T-helper 2 cell treated with Interferon-gamma antibody and Interleukin-4, amounts not matched to agents 5 μg/mL and 100 μg/mL, for 36 hours (primary cell): ENCODE measurements around the gene AGT.

Experiments
- DNase-seq: peaks from one replicate; pipeline ENCODE4 v3.0.0; 2021; ENCODE audit warnings: low spot score
- H3K27ac Mint-ChIP-seq: one replicate; pipeline ENCODE4 v1.8.0; 2021; ENCODE audit warnings: mild to moderate bottlenecking, mixed read lengths
- H3K27me3 Mint-ChIP-seq: one replicate; pipeline ENCODE4 v1.8.0; 2021; ENCODE audit warnings: low read depth, mixed read lengths
- H3K36me3 Mint-ChIP-seq: one replicate; pipeline ENCODE4 v1.8.0; 2021; ENCODE audit warnings: low read depth, mixed read lengths
- H3K4me1 Mint-ChIP-seq: one replicate; pipeline ENCODE4 v1.8.0; 2021; ENCODE audit warnings: low read depth, mixed read lengths
- H3K4me3 Mint-ChIP-seq: one replicate; pipeline ENCODE4 v1.8.0; 2022; ENCODE audit warnings: mild to moderate bottlenecking, moderate library complexity, mixed read lengths
- H3K9me3 Mint-ChIP-seq: one replicate; pipeline ENCODE4 v1.8.0; 2021; ENCODE audit warnings: mixed read lengths

Gene AGT

DNA sequence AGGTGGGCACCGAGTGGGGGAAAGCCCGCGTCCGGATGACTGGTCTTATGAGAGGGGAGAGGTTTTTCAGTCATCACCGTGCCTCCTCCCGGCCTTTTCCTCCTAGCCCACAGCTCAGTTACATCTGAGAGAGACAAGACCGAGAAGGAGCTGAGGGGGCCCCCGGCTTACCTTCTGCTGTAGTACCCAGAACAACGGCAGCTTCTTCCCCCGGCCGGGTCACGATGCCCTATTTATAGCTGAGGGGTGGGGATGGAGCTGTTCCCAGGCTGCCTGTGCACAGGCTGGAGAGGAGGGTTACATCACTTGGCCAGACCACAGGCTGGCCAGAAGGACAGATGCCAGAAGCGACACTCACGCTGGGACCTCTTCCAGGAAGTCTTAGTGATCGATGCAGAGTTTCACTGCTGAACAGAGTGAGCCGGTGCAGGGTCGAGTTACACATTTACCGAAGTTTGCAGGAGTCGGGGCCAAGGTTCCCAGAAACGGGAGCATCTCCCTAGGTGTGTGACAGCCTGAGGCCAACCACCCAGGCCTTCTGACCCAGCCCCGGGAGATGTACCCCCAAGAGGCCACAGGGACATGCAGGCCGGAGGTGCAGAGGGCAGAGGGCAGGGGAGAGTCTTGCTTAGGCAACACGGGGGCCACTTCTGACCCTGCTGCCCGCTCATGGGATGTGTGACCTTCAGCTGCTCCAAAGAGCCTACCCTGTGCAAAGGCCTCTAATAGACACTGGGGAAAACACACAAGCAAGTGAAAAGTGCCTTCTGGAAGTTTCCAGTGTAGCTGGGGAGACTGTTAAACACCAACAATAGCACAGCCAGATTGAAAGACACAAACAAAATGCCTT lies at the start of gene AGT:
Gene AGT (minus strand): TSS at position 208 of the 850 bp plus-strand sequence. CDS start 3,299 bp downstream, outside the sequence.
- no peaks in the 10 kb centered on the region for H3K36me3 Mint-ChIP-seq
- no peak within 1 kb of the TSS for H3K27ac Mint-ChIP-seq
- no peak for DNase-seq
- H3K4me3 Mint-ChIP-seq, result no peak within 1 kb of the TSS
- H3K27me3 Mint-ChIP-seq, result peaks cover 3% of the 10 kb centered on the region
- H3K9me3 Mint-ChIP-seq, result peaks cover 4% of the 10 kb centered on the region
- H3K4me1 Mint-ChIP-seq, result no peaks in the 10 kb centered on the region

DNA sequence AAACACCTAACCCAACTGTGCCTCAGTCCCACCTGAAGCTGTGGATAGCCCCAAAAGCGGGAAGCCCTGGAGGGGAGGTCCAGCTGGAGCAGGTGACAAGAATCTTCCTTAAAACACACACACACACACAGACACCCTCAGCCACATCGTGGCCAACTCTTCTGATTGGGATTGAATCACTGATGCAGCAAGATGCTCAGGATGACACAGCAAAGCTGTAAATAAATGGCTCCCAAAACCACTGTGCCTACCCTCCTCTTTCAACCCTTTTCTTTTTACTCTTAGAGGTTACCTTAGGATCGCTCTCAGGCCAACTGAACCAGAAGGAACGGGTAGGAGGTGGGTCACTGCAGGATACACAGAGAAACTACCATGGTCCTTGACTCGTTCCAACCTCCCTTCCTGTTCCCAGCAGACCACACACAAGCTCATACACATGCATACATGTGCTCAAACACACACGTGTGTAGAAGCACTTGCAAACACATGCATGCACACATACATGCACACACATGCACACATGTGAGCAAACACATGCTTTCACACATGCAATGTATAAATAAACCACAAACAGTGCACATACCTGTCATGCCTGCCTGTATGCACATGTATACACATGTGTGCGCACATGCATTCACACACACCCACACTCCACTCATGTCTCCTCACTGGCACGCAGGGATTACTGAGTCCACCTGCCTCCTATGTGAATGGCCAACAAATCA lies 47.7 kb upstream of the AGT start:
- Mint-ChIP-seq H3K9me3 (no peaks in the 10 kb centered on the region), H3K36me3 (no peaks in the 10 kb centered on the region), H3K27me3 (no peaks in the 10 kb centered on the region), H3K4me1 (no peaks in the 10 kb centered on the region), H3K27ac (no peak overlapping the region), H3K4me3 (no peak overlapping the region)
- no peak for DNase-seq

DNA sequence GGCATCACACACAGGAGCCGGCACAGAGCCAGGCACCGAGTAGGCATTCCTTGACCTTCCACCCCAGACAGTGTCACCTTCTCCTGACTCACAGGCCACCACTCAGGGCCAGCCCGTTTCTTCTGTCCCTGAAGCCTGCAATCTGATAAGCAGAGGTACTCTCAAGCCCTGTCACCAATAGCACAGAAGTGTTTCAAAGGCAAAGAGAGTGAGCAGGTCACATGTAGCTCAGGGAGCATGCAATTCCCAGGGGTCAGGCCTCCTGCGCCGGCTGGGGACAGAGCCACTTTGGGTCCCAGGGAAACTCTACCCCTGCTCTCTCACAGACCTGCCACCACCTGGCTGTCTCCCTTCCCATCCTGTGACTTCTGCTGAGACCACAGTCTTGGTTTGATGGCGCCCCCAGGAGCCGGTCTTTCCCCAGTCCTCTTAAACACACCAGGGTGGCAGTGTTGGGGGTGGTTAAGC lies 46.5 kb upstream of the AGT start:
- Mint-ChIP-seq H3K27me3 (no peaks in the 10 kb centered on the region), H3K9me3 (no peaks in the 10 kb centered on the region), H3K4me1 (no peaks in the 10 kb centered on the region), H3K4me3 (no peak overlapping the region), H3K27ac (no peak overlapping the region), H3K36me3 (no peaks in the 10 kb centered on the region)
- no peak for DNase-seq

DNA sequence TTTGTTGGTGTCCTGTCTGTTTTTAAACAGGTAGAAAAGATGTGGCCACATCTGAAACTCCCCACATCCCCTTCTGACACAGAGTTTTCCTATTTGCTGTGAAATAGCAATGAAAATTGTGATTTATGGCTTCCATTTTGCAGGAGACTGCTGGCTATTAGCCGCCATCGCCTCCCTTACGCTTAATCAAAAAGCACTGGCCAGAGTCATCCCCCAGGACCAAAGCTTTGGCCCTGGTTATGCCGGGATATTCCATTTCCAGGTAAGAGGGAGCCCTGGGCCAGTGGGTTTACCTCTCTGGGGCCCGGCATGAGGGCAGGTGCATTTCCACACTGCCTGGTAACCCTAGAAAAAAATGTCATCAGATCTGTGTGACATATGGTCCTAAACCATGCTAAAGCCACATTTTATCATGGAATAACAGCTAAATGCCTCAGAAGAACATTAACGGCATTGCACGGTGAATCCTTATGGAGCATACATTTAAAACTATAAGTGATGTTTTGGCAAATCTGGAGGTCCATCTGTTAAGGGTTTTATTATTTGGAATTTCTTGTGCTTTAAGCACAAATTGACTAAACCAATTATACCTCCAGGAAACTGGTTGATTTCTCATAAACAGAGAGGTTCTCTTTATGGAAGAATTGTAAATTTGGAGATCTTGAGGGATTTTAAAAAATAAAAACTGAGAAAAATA lies 45.6 kb upstream of the AGT start:
- DNase-seq, result no peak
- H3K36me3 Mint-ChIP-seq, result no peaks in the 10 kb centered on the region
- no peak overlapping the region for H3K4me3 Mint-ChIP-seq
- no peaks in the 10 kb centered on the region for H3K27me3 Mint-ChIP-seq
- no peaks in the 10 kb centered on the region for H3K4me1 Mint-ChIP-seq
- no peak overlapping the region for H3K27ac Mint-ChIP-seq
- no peaks in the 10 kb centered on the region for H3K9me3 Mint-ChIP-seq

DNA sequence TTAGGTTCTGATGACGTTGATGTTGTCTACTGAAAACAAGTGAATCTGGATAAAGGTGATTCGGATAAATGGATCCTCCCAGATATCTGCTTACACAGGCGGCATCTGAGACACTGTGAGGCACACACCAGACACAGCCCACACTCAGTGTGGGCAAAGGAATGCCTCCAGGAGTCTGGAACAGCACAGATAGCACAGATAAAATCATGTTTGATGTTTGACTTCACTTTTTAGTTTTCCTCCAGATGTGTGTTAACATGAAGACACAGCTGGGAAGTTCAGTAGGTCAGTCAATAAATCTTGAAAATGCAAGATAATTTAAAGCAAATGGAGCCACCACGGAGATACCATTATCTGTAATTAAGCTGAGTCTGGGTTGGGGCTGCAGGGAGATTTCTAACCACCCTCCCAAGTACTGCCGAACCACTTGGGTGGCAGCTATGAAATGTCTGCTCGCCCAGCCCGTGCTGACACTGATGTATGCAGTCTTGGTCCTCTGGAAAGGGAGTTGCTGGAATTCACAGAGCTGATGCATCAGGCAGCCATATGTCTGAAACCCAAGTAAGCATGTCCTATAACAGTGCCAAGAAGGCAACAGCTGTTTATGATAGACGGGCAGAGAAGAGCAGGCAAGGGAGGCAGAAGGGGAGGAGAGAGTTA lies 44.9 kb upstream of the AGT start:
- Mint-ChIP-seq H3K27ac (no peak overlapping the region), H3K4me1 (no peaks in the 10 kb centered on the region), H3K4me3 (no peak overlapping the region), H3K9me3 (no peaks in the 10 kb centered on the region), H3K27me3 (no peaks in the 10 kb centered on the region), H3K36me3 (no peaks in the 10 kb centered on the region)
- no peak for DNase-seq

DNA sequence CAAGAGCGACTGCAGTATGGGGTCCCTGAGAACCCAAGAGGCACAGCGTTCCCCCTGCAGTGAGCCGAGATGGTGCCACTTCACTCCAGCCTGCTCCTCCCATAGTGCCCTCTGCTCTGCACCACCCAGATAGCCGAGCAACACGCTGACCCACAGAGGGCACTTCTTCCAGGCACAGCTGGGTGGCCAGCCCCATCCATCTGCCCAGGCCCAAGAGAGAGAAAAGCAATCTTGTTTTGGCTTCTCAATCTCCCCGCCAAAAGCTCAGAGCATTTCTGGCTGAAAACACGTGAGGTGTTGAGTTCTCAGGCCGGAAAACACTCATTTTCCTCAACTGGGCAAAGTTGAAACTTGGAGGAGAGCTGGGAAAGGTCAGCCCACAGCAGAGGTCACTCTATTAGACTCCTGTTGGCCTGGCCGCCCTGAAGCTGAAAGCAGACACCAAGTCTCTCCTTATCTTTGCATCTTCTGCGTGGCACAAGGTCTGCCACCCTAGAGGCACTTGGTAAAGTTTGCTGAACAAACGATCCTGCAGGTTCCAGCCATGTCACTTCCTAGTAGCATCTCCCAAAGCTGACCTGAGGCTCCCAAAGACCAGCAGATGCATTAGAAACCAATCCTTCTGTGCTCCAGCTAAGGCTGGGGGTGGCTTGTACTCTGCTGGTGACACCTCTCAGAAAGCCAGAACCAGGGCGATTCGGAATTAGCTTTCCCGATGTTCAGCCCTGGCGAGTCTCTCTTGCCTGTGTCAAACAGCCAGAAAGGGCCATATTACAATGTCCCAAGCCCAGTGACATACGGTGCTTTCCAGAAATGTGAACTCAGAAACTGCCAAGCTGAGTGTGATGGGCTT lies 44.2 kb upstream of the AGT start:
- H3K27me3 Mint-ChIP-seq, result no peaks in the 10 kb centered on the region
- no peak overlapping the region for H3K27ac Mint-ChIP-seq
- H3K9me3 Mint-ChIP-seq, result no peaks in the 10 kb centered on the region
- DNase-seq, result no peak
- no peaks in the 10 kb centered on the region for H3K36me3 Mint-ChIP-seq
- no peak overlapping the region for H3K4me3 Mint-ChIP-seq
- no peaks in the 10 kb centered on the region for H3K4me1 Mint-ChIP-seq

DNA sequence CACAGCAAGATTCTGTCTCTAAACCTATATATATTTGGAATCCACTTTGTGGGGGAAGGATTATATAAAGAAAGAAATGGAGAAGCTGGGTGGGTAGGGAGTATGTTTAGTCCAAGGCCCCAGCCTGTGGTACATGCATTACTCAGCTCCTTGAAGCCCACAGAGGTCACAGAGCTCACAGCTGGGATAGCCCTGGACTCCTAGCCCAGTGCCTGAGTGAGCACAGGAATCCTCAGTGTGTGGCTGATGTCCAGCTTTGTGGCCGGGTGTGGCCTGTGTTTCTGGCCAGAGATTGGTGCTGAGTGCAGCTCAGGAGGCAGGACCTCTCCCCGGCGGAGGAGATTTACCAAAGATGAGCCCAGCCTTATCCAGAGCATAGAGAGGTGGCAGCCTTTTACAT lies 40.9 kb upstream of the AGT start:
- no peak overlapping the region for H3K27ac Mint-ChIP-seq
- no peaks in the 10 kb centered on the region for H3K4me1 Mint-ChIP-seq
- no peak overlapping the region for H3K4me3 Mint-ChIP-seq
- no peak for DNase-seq
- H3K36me3 Mint-ChIP-seq, result no peaks in the 10 kb centered on the region
- H3K27me3 Mint-ChIP-seq, result no peaks in the 10 kb centered on the region
- H3K9me3 Mint-ChIP-seq, result no peaks in the 10 kb centered on the region

DNA sequence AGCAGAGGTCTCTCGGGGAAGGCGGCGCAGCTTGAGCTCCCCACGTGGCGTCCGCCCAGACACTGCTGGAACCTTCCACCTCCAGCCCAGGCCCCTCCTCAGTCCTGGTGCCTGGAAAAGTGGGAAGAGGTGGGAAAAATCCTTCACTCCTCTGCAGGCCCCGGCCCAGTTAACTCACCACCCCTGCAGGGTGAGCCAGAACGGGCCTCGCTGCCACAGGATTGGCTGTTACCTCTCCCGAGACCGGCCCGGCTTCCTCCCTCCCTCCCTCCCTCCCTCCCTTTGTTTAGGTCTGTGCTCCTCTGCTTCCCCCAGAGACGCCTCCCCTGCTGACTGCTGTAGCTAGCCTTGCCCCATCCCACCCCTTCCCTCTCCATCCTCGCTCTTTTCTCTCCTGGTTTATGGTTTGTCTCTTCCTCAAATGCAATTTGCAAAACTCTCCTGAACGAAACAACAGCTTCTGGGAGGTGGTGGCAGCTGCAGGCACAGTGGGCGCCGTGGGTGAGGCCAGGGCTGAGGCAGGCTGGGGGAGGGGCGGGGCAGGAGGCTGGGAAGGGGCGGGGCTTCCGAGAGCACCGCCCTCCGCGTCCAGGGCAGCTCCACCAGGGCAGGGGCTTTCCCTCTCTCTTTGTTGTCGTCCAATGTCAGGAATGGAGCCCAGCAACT lies 39.8 kb upstream of the AGT start:
- Mint-ChIP-seq H3K4me3 (peak overlapping the region; percentile 73), H3K27me3 (no peaks in the 10 kb centered on the region), H3K36me3 (no peaks in the 10 kb centered on the region), H3K9me3 (no peaks in the 10 kb centered on the region), H3K27ac (no peak overlapping the region), H3K4me1 (no peaks in the 10 kb centered on the region)
- DNase-seq, result peak; percentile 36

DNA sequence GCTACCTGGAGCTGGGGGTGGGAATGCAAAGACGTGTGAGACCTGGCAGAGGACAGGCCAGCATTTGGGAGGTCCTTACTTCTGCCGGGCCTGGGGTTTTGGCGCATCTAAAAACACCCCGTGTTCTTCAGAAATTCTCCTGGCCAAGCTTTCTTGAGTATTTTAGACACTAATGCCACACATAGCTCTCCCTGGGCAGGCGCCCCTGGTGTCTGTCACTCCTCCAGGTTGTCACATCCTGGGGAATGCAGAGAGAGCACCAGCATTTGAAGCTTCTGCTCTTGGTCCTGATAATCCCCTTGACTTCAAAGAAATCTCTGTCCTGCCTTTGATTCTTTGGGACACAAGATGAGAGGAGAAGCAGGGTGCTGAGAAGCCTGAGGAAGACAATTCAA lies 39.3 kb upstream of the AGT start:
- no peaks in the 10 kb centered on the region for H3K9me3 Mint-ChIP-seq
- no peaks in the 10 kb centered on the region for H3K36me3 Mint-ChIP-seq

DNA sequence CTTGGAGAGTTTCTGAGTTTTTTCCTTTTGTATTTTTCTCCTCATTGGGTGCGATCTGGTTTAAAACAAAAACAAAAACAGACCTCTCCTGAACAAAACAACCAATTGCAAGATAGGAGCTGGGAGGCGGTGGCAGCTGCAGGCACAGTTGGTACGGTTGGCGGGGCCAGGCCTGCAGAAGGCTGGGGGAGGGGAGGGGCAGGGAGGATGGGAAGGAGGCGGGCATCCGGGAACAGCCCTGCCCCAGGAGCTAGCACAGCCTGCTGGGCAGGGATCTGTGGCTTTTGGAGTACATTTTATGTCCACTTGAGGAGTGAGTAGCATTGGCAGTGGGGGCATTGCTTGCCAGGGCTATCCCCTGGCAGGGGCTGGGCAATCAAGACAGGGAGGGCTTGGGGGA lies 38.5 kb upstream of the AGT start:
- Mint-ChIP-seq H3K4me1 (no peaks in the 10 kb centered on the region), H3K27me3 (no peaks in the 10 kb centered on the region), H3K9me3 (no peaks in the 10 kb centered on the region), H3K27ac (no peak overlapping the region), H3K4me3 (no peak overlapping the region), H3K36me3 (no peaks in the 10 kb centered on the region)
- DNase-seq, result no peak

More for the DNA sequence above, 39.3 kb upstream of the AGT start:
- no peak for DNase-seq
- Mint-ChIP-seq H3K4me1 (no peaks in the 10 kb centered on the region), H3K27me3 (no peaks in the 10 kb centered on the region), H3K27ac (no peak overlapping the region), H3K4me3 (peak overlapping the region; percentile 73)

DNA sequence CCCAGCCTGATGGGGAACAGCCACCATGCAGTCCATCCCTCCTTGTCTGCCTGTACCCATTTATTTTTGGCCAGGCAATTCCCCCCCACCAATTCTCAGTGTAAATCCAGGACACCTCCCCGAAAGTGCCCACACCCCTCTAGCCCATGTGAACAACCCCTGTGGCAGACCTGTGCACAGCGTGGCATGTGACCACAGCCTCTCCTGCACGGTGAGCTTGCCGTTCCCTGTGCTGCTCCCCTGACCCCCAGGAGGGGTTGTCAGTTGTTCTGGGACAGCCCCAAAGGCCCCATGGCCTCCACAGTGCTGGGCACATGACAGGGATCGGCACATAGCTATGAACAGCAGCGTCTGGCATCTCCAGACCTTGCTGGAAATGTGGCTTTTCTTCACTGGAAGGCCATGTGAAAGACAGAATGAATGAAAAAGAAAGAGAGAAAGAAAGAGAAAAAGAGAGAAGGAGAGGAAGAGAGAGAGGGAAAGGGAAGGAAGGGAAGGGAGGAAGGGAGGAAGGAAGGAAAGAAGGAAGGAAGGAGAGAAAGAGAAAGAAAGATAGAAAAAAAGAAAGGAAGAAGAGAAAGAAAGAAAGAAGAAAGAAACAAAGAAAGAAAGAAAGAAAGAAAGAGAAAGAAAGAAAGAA lies 37.2 kb upstream of the AGT start:
- H3K4me3 Mint-ChIP-seq, result no peak overlapping the region
- no peak for DNase-seq
- H3K27ac Mint-ChIP-seq, result no peak overlapping the region
- H3K27me3 Mint-ChIP-seq, result no peaks in the 10 kb centered on the region
- H3K9me3 Mint-ChIP-seq, result no peaks in the 10 kb centered on the region
- H3K4me1 Mint-ChIP-seq, result no peaks in the 10 kb centered on the region
- no peaks in the 10 kb centered on the region for H3K36me3 Mint-ChIP-seq

DNA sequence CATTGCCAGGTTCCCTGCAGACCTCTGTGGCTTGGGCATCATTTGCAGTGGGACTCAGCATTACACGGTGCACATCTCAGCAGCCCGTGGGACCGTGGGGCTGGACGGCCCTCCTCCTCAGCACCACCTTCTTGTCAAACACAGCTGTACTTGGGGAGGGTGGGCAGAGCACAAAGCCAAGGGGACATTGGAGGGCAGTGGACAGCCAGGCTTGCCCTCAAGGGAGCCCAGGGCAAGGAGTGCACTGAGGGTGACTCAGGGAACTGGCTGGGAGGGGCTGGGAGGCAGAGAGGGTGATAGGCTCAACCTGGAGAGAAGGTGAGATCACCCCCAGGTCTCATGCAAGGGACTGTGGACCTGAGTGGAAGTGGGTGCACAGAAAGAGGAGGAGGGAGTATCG lies 36.7 kb upstream of the AGT start:
- H3K9me3 Mint-ChIP-seq, result no peaks in the 10 kb centered on the region

More for the DNA sequence above, 36.7 kb upstream of the AGT start:
- no peak overlapping the region for H3K27ac Mint-ChIP-seq
- H3K4me3 Mint-ChIP-seq, result no peak overlapping the region
- H3K27me3 Mint-ChIP-seq, result no peaks in the 10 kb centered on the region
- DNase-seq, result no peak
- no peaks in the 10 kb centered on the region for H3K36me3 Mint-ChIP-seq
- no peaks in the 10 kb centered on the region for H3K4me1 Mint-ChIP-seq
